BLaER1 treated with 17β-estradiol and CSF1 and Interleukin-3, amounts not matched to agents 10 nM and 100 nM (cell line): ENCODE results near the gene ARHGEF6.
"Not testable (repeated sequence)": the region's sequence is repeated elsewhere in the genome, so short reads cannot be mapped to it uniquely, and the experiment has no call there.

Experiments
- H3K27ac ChIP-seq, 11 experiments: shearing (Covaris generic); formaldehyde crosslinking; 2 replicates each; pipeline ENCODE4 v1.8.1; 2022
- H3K27me3 ChIP-seq, 11 experiments: shearing (Covaris generic); formaldehyde crosslinking; 2 replicates each; pipeline ENCODE4 v1.8.1; 2022
- H3K36me3 ChIP-seq, 11 experiments: shearing (Covaris generic); formaldehyde crosslinking; 2 replicates each; pipeline ENCODE4 v1.8.1; 2022
- H3K4me1 ChIP-seq, 10 experiments: shearing (Covaris generic); formaldehyde crosslinking; 2 replicates each; pipeline ENCODE4 v1.8.1; 2022
- H3K4me2 ChIP-seq, 11 experiments: shearing (Covaris generic); formaldehyde crosslinking; 2 replicates each; pipeline ENCODE4 v1.8.1; 2022
- H3K4me3 ChIP-seq, 10 experiments: shearing (Covaris generic); formaldehyde crosslinking; 2 replicates each; pipeline ENCODE4 v1.8.1; 2022
- H3K9ac ChIP-seq, 11 experiments: shearing (Covaris generic); formaldehyde crosslinking; 2 replicates each; pipeline ENCODE4 v1.8.1; 2022
- H3K9me3 ChIP-seq, 11 experiments: shearing (Covaris generic); formaldehyde crosslinking; replicated peaks in 1 of 11; 2 replicates each; pipeline ENCODE4 v1.8.1; 2022
- H4K20me1 ChIP-seq, 11 experiments: shearing (Covaris generic); formaldehyde crosslinking; 2 replicates each; pipeline ENCODE4 v1.8.1; 2022
- Cebpa-rat ChIP-seq, 11 experiments: shearing (Covaris generic); IDR thresholded peaks; 2 replicates each; pipeline ENCODE4 v1.8.1; 2022

ARHGEF6 gene

DNA sequence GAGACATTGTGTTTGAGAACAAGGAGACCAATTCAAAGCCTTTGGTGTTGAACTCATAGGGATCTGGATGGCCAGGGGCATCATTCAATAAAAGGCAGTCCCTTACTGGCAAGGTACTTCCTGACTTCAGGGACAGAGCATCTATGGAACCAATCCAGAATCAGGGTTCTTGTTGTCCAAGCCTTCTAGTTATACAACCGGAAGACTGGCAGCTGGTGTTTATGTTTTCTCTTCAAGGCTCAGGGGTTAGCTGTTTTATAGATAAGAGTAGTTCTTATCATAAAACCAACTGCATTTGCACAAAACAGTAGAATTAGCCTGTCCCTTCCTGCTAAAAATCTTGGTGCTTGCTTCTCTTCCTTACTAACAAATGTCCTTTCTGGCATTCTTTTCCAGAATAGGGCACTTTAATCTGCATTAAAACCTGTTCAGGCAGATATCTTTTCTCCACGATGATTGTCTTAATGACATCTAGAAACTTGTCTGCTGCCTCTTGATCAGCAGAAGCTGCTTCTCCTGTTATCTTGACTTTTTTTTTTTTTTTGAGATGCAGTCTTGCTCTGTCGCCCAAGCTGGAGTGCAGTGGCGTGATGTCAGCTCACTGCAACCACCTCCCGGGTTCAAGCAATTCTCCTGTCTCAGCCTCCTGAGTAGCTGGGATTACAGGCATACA lies 38.4 kb upstream of the ARHGEF6 start:
- peaks cover 48 to 99% (median 90%) of the 10 kb centered on the region in 11 experiments; a peak in 21 of 22 replicates for H3K27me3 ChIP-seq

DNA sequence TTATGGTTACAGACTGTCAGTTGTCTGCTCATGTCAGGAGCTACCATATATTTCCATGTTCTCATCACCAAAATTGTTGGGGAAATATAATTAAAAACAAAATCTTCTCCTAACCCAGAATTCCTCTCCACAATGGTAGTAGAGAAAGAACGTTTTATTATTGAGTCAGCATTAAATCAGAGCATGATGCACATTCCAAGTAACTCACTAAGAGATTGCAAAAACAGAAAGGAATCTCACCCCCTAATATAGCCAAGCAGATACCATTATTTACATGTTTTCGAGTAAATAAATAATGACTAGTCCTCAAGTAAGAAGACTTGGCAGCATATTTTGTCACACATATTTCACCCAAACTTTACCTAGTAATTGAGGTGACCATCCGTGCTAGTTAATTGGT lies 36.2 kb upstream of the ARHGEF6 start:
- Histone ChIP-seq H3K4me1 (no peaks in the 10 kb centered on the region), H3K9me3 (no peaks in the 10 kb centered on the region), H3K27me3 (peaks cover 63 to 99% (median 84%) of the 10 kb centered on the region in 11 experiments), H3K4me2 (no peak overlapping the region), H3K9ac (no peak overlapping the region), H3K4me3 (no peak overlapping the region), H3K36me3 (peaks cover 0 to 5% (median 0%) of the 10 kb centered on the region in 11 experiments; a peak in 1 of 22 replicates), H4K20me1 (no peaks in the 10 kb centered on the region), H3K27ac (no peak overlapping the region)
- TF ChIP-seq Cebpa-rat (IDR thresholded peaks at IDR 0.05) = no peak

More for the DNA sequence above, 38.4 kb upstream of the ARHGEF6 start:
- Histone ChIP-seq H3K36me3 (peaks cover 0 to 5% (median 0%) of the 10 kb centered on the region in 11 experiments; a peak in 1 of 22 replicates), H3K4me2 (no peak overlapping the region), H3K9ac (no peak overlapping the region), H4K20me1 (no peaks in the 10 kb centered on the region), H3K9me3 (0 out of 22 replicates have a peak, but pooled peaks cover 0 to 2% (median 0%) of the 10 kb centered on the region in 11 experiments), H3K4me3 (no peak overlapping the region), H3K4me1 (no peaks in the 10 kb centered on the region), H3K27ac (no peak overlapping the region)
- no peak for TF ChIP-seq Cebpa-rat (IDR thresholded peaks at IDR 0.05)

DNA sequence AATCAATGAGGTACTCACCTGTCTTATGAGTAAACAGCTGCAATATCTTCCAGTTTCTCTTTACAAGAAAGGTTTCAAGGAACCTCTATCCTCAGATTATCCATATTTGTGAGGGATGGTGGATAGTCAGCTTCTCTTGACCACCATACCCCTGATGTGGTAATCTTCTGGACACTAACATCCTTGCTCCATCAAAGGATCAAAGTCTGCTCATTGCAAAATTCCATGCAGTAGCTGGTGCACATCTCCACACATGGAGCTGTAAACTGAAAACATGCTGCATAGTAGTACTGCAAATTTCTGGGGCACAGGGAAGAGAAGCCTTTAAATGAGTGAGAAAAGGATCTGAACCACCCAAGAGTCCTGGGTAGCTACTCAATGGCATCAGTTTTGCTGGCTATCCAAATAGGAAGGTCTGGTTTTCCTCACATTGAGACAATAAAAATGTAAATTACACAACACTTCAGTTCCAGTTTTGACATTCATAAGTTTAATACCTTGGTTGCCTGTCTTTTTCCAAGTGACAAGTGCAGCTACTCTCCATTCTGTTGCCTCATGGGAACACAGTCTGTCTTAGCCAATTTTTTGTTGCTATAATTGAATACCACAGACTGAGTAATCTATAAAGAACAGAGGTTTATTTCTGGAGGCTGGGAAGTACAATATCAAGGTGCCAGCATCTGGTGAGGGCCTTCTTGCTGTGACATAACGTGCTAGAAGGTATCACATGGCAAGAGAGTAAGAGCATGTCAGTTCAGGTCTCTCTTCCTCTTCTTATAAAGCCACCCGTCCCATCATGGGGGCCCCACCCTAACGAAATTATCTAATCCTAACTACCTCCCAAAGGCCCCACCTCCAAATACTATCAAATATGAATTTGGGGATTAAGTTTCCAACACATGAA lies 34.4 kb upstream of the ARHGEF6 start:
- H4K20me1 ChIP-seq = no peaks in the 10 kb centered on the region
- no peak overlapping the region for H3K4me3 ChIP-seq
- no peaks in the 10 kb centered on the region for H3K9me3 ChIP-seq
- H3K4me1 ChIP-seq = no peaks in the 10 kb centered on the region
- H3K27ac ChIP-seq = no peak overlapping the region
- no peak for TF ChIP-seq Cebpa-rat (IDR thresholded peaks at IDR 0.05)
- H3K4me2 ChIP-seq = no peak overlapping the region
- no peak overlapping the region for H3K9ac ChIP-seq
- no peaks in the 10 kb centered on the region for H3K36me3 ChIP-seq
- H3K27me3 ChIP-seq = peaks cover 66 to 100% (median 82%) of the 10 kb centered on the region in 11 experiments

GRCh38 chrX:136812286-136812685 lies 31.6 kb upstream of the ARHGEF6 start:
- H4K20me1 ChIP-seq = no peaks in the 10 kb centered on the region
- H3K36me3 ChIP-seq = no peaks in the 10 kb centered on the region
- no peak overlapping the region for H3K4me3 ChIP-seq
- no peaks in the 10 kb centered on the region for H3K4me1 ChIP-seq
- TF ChIP-seq Cebpa-rat (IDR thresholded peaks at IDR 0.05) = no peak
- no peaks in the 10 kb centered on the region for H3K9me3 ChIP-seq
- no peak overlapping the region for H3K9ac ChIP-seq
- H3K4me2 ChIP-seq = no peak overlapping the region
- no peak overlapping the region for H3K27ac ChIP-seq
- peaks cover 80 to 100% (median 89%) of the 10 kb centered on the region in 11 experiments for H3K27me3 ChIP-seq

DNA sequence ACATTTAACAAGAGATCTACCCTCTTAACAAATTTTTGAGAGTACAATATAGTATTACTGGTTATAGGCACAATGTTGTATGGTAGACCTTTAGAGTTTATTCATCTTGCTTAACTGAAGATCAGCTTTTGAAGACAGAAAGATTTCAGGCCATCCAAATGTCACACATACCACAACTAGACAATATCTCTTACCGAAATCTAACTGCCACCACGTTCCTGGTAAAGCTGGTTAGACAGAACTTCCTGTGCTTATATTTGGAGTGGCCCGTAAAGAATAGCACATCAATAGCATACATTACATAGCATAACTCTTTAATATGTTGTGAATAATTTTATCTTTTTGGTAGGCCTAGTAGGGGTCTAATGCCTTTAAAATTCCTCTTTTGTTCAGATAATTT lies 29.8 kb upstream of the ARHGEF6 start:
- no peaks in the 10 kb centered on the region for H3K36me3 ChIP-seq
- no peak overlapping the region for H3K9ac ChIP-seq

GRCh38 chrX:136806891-136807410 lies 26.2 kb upstream of the ARHGEF6 start:
- no peak for TF ChIP-seq Cebpa-rat (IDR thresholded peaks at IDR 0.05)
- Histone ChIP-seq H3K9ac (no peak overlapping the region), H3K27me3 (peaks cover 80 to 100% (median 94%) of the 10 kb centered on the region in 11 experiments)

More for the DNA sequence above, 29.8 kb upstream of the ARHGEF6 start:
- H3K4me2 ChIP-seq = no peak overlapping the region
- peaks cover 78 to 99% (median 90%) of the 10 kb centered on the region in 11 experiments for H3K27me3 ChIP-seq
- no peak for TF ChIP-seq Cebpa-rat (IDR thresholded peaks at IDR 0.05)
- H3K27ac ChIP-seq = no peak overlapping the region
- H3K4me3 ChIP-seq = no peak overlapping the region
- no peaks in the 10 kb centered on the region for H3K4me1 ChIP-seq
- H4K20me1 ChIP-seq = no peaks in the 10 kb centered on the region
- peaks cover 0 to 7% (median 0%) of the 10 kb centered on the region in 11 experiments; a peak in 2 of 22 replicates for H3K9me3 ChIP-seq

DNA sequence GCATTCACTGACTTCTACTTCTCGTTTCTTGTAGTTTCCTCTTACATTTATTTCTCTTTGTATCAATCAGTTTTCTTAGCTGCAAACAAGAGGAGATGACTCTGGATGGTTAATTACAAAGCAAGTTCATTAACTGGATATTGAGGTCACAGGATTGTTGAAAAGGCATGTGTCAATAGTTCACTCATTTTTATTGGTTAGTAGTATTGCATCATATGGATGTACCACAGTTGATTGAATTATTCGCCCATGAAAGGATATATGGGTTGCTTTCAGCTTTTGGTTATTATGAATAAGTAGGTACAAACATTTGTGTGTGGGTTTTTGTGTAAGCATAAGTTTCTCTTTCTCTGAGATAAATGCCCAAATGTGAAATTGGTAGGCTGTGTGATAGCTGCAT lies 21.8 kb upstream of the ARHGEF6 start:
- Histone ChIP-seq H3K27me3 (peaks cover 70 to 100% (median 92%) of the 10 kb centered on the region in 11 experiments), H3K4me3 (no peak overlapping the region), H3K36me3 (no peaks in the 10 kb centered on the region), H3K27ac (no peak overlapping the region), H3K9ac (no peak overlapping the region), H3K4me1 (peaks cover 0 to 16% (median 9%) of the 10 kb centered on the region in 10 experiments; a peak in 11 of 20 replicates), H3K4me2 (no peak overlapping the region), H3K9me3 (peaks cover 0 to 13% (median 0%) of the 10 kb centered on the region in 11 experiments; a peak in 3 of 22 replicates), H4K20me1 (no peaks in the 10 kb centered on the region)
- peak in 2 of 11 experiments; percentile 20 to 32; a peak in 1 of 22 replicates for TF ChIP-seq Cebpa-rat (IDR thresholded peaks at IDR 0.05)

More at GRCh38 chrX:136806891-136807410, 26.2 kb upstream of the ARHGEF6 start:
- H3K4me2 ChIP-seq = no peak overlapping the region
- no peaks in the 10 kb centered on the region for H3K36me3 ChIP-seq
- H3K4me3 ChIP-seq = no peak overlapping the region
- H3K27ac ChIP-seq = no peak overlapping the region
- no peaks in the 10 kb centered on the region for H3K4me1 ChIP-seq
- H4K20me1 ChIP-seq = no peaks in the 10 kb centered on the region
- peaks cover 0 to 13% (median 0%) of the 10 kb centered on the region in 11 experiments; a peak in 3 of 22 replicates for H3K9me3 ChIP-seq

GRCh38 chrX:136797787-136798186 lies 17.1 kb upstream of the ARHGEF6 start:
- Histone ChIP-seq H3K4me1 (peaks cover 0 to 16% (median 9%) of the 10 kb centered on the region in 10 experiments; a peak in 11 of 20 replicates), H3K9ac (no peak overlapping the region), H3K27me3 (peaks cover 48 to 100% (median 84%) of the 10 kb centered on the region in 11 experiments), H4K20me1 (no peaks in the 10 kb centered on the region), H3K4me3 (no peak overlapping the region), H3K9me3 (peaks cover 8 to 16% (median 14%) of the 10 kb centered on the region in 11 experiments; a peak in 17 of 22 replicates), H3K36me3 (no peaks in the 10 kb centered on the region), H3K4me2 (peak overlapping the region in 6 of 11 experiments; percentile 10 to 44 (median 30); a peak in 9 of 22 replicates), H3K27ac (no peak overlapping the region)
- TF ChIP-seq Cebpa-rat (IDR thresholded peaks at IDR 0.05) = no peak

DNA sequence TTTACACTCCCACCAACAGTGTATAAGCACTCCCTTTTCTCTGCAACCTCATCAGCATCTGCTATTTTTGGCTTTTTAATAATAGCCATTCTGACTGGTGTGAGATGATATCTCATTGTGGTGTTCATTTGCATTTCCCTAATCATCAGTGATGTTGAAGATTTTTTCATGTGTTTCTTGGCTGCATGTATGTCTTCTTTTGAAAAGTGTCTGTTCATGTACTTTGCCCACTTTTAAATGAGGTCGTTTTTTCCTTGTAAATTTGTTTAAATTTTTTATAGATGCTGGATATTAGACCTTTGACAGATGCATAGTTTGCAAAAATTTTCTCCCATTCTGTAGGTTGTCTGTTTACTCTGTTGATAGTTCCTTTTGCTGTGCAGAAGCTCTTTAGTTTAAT lies 14.4 kb upstream of the ARHGEF6 start:
- not testable (repeated sequence) for H3K4me2 ChIP-seq, H4K20me1 ChIP-seq, H3K9ac ChIP-seq, H3K27ac ChIP-seq, H3K4me3 ChIP-seq, H3K36me3 ChIP-seq
- H3K27me3 ChIP-seq = peaks cover 52 to 99% (median 82%) of the 10 kb centered on the region in 11 experiments
- peaks cover 0 to 16% (median 9%) of the 10 kb centered on the region in 10 experiments; a peak in 11 of 20 replicates for H3K4me1 ChIP-seq
- peaks cover 8 to 16% (median 14%) of the 10 kb centered on the region in 11 experiments; a peak in 17 of 22 replicates for H3K9me3 ChIP-seq

DNA sequence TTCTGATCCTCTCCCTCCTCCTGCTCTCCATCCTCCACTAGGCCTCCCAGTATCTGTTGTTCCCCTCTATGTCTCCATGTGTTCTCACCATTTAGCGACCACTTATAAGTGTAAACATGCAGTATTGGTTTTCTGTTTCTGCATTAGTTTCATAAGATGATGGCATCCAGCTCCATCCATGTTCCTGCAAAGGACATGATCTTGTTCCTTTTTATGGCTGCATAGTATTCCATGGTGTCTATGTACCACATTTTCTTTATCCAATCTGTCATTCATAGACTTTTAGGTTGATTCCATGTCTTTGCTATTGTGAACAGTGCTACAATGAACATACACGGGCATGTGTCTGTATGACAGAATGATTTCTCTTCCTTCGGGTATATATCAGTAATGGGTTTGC lies 13.9 kb upstream of the ARHGEF6 start:
- not testable (repeated sequence) for H3K9ac ChIP-seq, H3K4me3 ChIP-seq, H4K20me1 ChIP-seq, H3K4me2 ChIP-seq, H3K27ac ChIP-seq, H3K36me3 ChIP-seq
- Histone ChIP-seq H3K27me3 (peaks cover 54 to 99% (median 83%) of the 10 kb centered on the region in 11 experiments), H3K4me1 (peaks cover 0 to 16% (median 9%) of the 10 kb centered on the region in 10 experiments; a peak in 11 of 20 replicates), H3K9me3 (peaks cover 8 to 16% (median 14%) of the 10 kb centered on the region in 11 experiments; a peak in 17 of 22 replicates)
